Glutamatergic neuron (in vitro differentiated cells): ENCODE data around the gene CCDC78. TPM values are rescaled to one million over a fixed set of nuclear protein-coding genes. Genes with fewer than 3 reads are reported as not detected.
"Not testable (repeated sequence)": the region's sequence is repeated elsewhere in the genome, so short reads cannot be mapped to it uniquely, and the experiment has no call there.

Experiments
- DNase-seq: peaks from one replicate; pipeline ENCODE4 v3.0.0; 2022
- H3K27ac Mint-ChIP-seq: one replicate; pipeline ENCODE4 v1.8.0; 2020; ENCODE audit warnings: mild to moderate bottlenecking, mixed read lengths, inconsistent platforms; ENCODE audit not compliant: unreplicated experiment
- H3K27me3 Mint-ChIP-seq: one replicate; pipeline ENCODE4 v1.8.0; 2020; ENCODE audit warnings: mild to moderate bottlenecking, moderate library complexity, mixed read lengths, inconsistent platforms; ENCODE audit not compliant: unreplicated experiment
- H3K36me3 Mint-ChIP-seq: one replicate; pipeline ENCODE4 v1.8.0; 2020; ENCODE audit warnings: mild to moderate bottlenecking, mixed read lengths, inconsistent platforms; ENCODE audit not compliant: unreplicated experiment
- H3K4me1 Mint-ChIP-seq: one replicate; pipeline ENCODE4 v1.8.0; 2020; ENCODE audit warnings: mild to moderate bottlenecking, low read depth, mixed read lengths, inconsistent platforms; ENCODE audit not compliant: unreplicated experiment
- H3K4me3 Mint-ChIP-seq: one replicate; pipeline ENCODE4 v1.8.0; 2020; ENCODE audit warnings: mild to moderate bottlenecking, mixed read lengths, inconsistent platforms; ENCODE audit not compliant: unreplicated experiment
- H3K9me3 Mint-ChIP-seq: one replicate; pipeline ENCODE4 v1.8.0; 2020; ENCODE audit warnings: mild to moderate bottlenecking, moderate library complexity, mixed read lengths, inconsistent platforms; ENCODE audit not compliant: unreplicated experiment
- CTCF ChIP-seq: fragments of 200-600 bp; sonication (generic); IDR thresholded peaks from one replicate; pipeline ENCODE4 v1.5.0; 2021; ENCODE audit not compliant: partially characterized antibody, unreplicated experiment
- total RNA-seq: library from RNA; stranded (reverse); fragmentation: NEBNext Ultra II Directional; extraction: Animal tissue kit (Norgen Biotek cat#: 25700); gene quantifications from one replicate; pipeline ENCODE4 v1.2.1, GENCODE V29; 2021; ENCODE audit not compliant: unreplicated experiment

The CCDC78 gene
- total RNA-seq, 1 donor from 2014 or later = 18.9 TPM

- H3K27me3 Mint-ChIP-seq = peaks cover 6% of the 10 kb centered on the region
- H3K27ac Mint-ChIP-seq = no peak overlapping the region
- peaks cover 13% of the 10 kb centered on the region for H3K4me1 Mint-ChIP-seq
- H3K4me3 Mint-ChIP-seq = no peak overlapping the region
- peaks cover 5% of the 10 kb centered on the region for H3K36me3 Mint-ChIP-seq
- DNase-seq = no peak
- no peak for TF ChIP-seq CTCF
- H3K9me3 Mint-ChIP-seq = peaks cover 8% of the 10 kb centered on the region
These were observed 28.4 kb upstream of the CCDC78 start for GRCh38 chr16:754656-755055.

DNA sequence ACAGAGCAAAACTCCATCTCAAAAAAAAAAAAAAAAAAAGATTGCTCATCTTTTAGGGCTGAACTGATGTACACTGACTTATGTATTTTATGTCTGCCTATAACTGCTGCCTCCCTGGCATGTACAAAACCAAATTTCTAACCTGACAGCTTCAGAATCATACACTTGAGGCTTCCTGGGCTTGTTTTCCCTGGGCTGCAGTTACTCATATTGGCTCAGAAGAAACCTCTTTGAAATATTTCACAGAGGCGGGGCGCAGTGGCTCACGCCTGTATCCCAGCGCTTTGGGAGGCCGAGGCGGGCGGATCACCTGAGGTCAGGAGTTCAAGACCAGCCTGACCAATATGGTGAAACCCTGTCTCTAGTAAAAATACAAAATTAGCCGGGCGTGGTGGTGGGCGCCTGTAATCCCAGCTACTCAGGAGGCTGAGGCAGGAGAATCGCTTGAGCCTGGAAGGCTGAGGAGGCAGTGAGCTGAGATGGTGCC is 27.9 kb upstream of the CCDC78 start:
- not testable (repeated sequence) for H3K9me3 Mint-ChIP-seq, H3K27me3 Mint-ChIP-seq, H3K36me3 Mint-ChIP-seq, H3K4me3 Mint-ChIP-seq, DNase-seq, H3K27ac Mint-ChIP-seq
- H3K4me1 Mint-ChIP-seq = peaks cover 13% of the 10 kb centered on the region

GRCh38 chr16:752007-752312 is 25.7 kb upstream of the CCDC78 start:
- peaks cover 5% of the 10 kb centered on the region for H3K36me3 Mint-ChIP-seq
- peak overlapping the region; percentile 10 for H3K4me3 Mint-ChIP-seq
- H3K4me1 Mint-ChIP-seq = peaks cover 13% of the 10 kb centered on the region
- peaks cover 3% of the 10 kb centered on the region for H3K27me3 Mint-ChIP-seq
- peak overlapping the region; percentile 82 for H3K27ac Mint-ChIP-seq
- TF ChIP-seq CTCF = no peak
- DNase-seq = no peak
- peaks cover 8% of the 10 kb centered on the region for H3K9me3 Mint-ChIP-seq

GRCh38 chr16:751152-752006 is 25.1 kb upstream of the CCDC78 start:
- Mint-ChIP-seq H3K4me1 (peaks cover 13% of the 10 kb centered on the region), H3K4me3 (peak overlapping the region; percentile 18), H3K27ac (peak overlapping the region; percentile 82), H3K9me3 (peaks cover 7% of the 10 kb centered on the region), H3K36me3 (peaks cover 2% of the 10 kb centered on the region), H3K27me3 (peaks cover 3% of the 10 kb centered on the region)
- no peak for DNase-seq
- TF ChIP-seq CTCF = no peak

GRCh38 chr16:750485-750884 is 24.2 kb upstream of the CCDC78 start:
- H3K4me3 Mint-ChIP-seq = no peak overlapping the region
- TF ChIP-seq CTCF = no peak
- H3K36me3 Mint-ChIP-seq = no peaks in the 10 kb centered on the region
- H3K27me3 Mint-ChIP-seq = peaks cover 3% of the 10 kb centered on the region
- H3K27ac Mint-ChIP-seq = no peak overlapping the region
- peaks cover 13% of the 10 kb centered on the region for H3K4me1 Mint-ChIP-seq
- H3K9me3 Mint-ChIP-seq = peaks cover 5% of the 10 kb centered on the region
- no peak for DNase-seq
